ENCODE data around the gene TCERG1. TPM values are rescaled to one million over a fixed set of nuclear protein-coding genes. Genes with fewer than 3 reads are reported as not detected.

Gene TCERG1
- total RNA-seq, 1 donor from 2014 or later: 36.4 TPM

DNA sequence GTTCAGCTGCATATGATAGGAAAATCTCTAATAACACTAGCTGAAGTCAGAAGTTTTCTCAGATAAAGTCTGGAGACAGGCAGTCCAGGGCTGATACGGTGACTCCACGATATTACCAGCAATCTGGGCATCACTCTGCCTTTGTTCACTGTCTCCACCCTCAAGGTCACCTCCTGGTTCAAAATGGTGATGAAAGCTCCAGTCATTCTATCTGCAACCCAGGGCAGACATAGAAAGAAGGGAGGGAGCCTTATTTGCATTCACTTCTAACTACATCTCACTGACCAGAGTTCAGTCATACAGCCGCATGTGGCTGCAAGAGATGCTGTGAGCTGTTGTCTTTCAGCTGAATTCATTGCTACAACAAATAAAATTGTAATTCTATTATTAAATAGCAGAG is 91.3 kb downstream of the TCERG1 start:
- TF ChIP-seq, protein P1, sequence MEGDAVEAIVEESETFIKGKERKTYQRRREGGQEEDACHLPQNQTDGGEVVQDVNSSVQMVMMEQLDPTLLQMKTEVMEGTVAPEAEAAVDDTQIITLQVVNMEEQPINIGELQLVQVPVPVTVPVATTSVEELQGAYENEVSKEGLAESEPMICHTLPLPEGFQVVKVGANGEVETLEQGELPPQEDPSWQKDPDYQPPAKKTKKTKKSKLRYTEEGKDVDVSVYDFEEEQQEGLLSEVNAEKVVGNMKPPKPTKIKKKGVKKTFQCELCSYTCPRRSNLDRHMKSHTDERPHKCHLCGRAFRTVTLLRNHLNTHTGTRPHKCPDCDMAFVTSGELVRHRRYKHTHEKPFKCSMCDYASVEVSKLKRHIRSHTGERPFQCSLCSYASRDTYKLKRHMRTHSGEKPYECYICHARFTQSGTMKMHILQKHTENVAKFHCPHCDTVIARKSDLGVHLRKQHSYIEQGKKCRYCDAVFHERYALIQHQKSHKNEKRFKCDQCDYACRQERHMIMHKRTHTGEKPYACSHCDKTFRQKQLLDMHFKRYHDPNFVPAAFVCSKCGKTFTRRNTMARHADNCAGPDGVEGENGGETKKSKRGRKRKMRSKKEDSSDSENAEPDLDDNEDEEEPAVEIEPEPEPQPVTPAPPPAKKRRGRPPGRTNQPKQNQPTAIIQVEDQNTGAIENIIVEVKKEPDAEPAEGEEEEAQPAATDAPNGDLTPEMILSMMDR (IDR thresholded peaks at IDR 0.05): no peak
- no peaks in the 10 kb centered on the region for H3K4me1 ChIP-seq
- no peaks in the 10 kb centered on the region for H3K36me3 ChIP-seq
- no peak for DNase-seq
- H3K27me3 ChIP-seq (ENCODE audit: low read depth): no peaks in the 10 kb centered on the region
- intact Hi-C loops (cut with DNase I): loop anchor here (10.0 kb wide), 1 partner anchor 426 kb away; no protein-coding TSS in a partner anchor
- no peaks in the 10 kb centered on the region for H3K9me3 ChIP-seq
- no peak overlapping the region for H3K4me3 ChIP-seq
- no peak for ATAC-seq
- no peak overlapping the region for H3K27ac ChIP-seq

GRCh38 chr5:146539973-146540372 is 92.8 kb downstream of the TCERG1 start:
- Histone ChIP-seq H3K36me3 (no peaks in the 10 kb centered on the region), H3K9me3 (no peaks in the 10 kb centered on the region), H3K27me3 (ENCODE audit: low read depth) (no peaks in the 10 kb centered on the region), H3K27ac (no peak overlapping the region), H3K4me1 (no peaks in the 10 kb centered on the region), H3K4me3 (no peak overlapping the region)
- intact Hi-C loops (cut with DNase I): loop anchor here (10.0 kb wide), 1 partner anchor 425 kb away; no protein-coding TSS in a partner anchor
- TF ChIP-seq, protein P1 (IDR thresholded peaks at IDR 0.05): no peak
- DNase-seq (no peak), ATAC-seq (no peak)

DNA sequence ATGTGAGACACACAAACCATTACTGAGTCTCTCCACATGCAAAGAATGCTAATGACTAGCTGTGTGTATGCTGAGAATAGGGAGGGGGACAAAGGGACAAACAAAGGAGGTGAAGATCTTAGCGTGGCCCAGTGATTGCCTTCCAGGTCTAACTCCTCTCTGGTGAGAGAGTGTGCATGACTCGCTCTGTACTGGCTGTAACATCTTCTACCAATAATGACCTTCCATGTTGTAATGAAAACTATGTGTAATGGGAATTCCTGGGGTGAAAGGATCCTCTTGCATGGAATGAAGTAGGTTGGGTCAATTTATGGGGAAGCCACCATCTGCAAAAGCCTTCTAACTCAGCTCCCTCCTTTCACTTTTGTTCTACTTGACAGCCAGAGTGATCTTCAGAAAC is 93.3 kb downstream of the TCERG1 start:
- H3K27me3 ChIP-seq (ENCODE audit: low read depth): no peaks in the 10 kb centered on the region
- TF ChIP-seq, protein P1 (IDR thresholded peaks at IDR 0.05): no peak
- intact Hi-C loops (cut with DNase I): no loop called here

DNA sequence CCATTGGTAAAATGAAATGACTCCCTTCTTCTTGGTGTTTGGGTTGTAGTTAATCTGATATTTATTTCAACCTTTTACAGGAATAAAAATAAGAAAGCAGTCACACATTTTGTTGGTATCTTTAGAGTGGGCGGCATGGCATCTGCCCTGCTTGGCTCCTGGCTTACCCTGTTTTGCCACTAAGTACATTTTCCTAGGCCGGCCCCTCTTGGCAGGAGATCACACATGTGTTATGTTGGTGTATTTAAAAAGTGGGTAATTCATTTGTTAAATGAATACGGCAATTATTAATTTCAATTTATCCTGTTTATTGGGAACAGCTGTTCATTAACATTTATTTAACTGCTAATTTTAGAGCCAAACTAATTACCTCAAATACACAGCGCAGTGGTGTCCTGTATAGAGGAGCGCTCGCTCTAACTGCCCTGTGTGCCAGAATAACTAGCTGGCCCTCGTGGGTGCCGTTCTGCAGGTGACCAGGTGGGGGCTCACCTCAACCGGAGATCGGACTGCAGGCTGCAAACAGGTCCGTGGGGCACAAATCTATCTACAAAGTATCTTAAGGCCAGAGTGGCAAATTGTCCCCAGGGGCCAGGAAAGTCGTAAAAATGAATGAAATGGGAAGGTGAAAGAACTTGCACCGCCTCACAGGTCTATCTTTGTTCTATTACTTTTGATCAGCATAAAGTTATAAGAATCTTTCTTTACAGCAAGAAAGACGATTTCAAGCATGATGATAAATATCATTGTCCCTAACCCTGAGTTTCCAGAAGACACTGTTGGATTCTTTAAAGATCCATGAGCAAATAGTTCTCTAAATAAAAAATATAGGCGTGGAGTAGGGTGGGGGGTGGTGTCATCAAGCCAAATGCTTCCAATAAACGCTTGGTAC is 95.1 kb downstream of the TCERG1 start:
- ATAC-seq: peak; percentile 87 to 91
- DNase-seq: peak; percentile 59
- H3K4me3 ChIP-seq: no peak overlapping the region
- H3K27ac ChIP-seq: no peak overlapping the region
- no peaks in the 10 kb centered on the region for H3K9me3 ChIP-seq
- TF ChIP-seq, protein P1 (IDR thresholded peaks at IDR 0.05): peak; percentile 76
- H3K27me3 ChIP-seq (ENCODE audit: low read depth): no peaks in the 10 kb centered on the region
- intact Hi-C loops (cut with DNase I): no loop called here
- H3K36me3 ChIP-seq: no peaks in the 10 kb centered on the region
- H3K4me1 ChIP-seq: no peaks in the 10 kb centered on the region

More for the DNA sequence above, 93.3 kb downstream of the TCERG1 start:
- Histone ChIP-seq H3K9me3 (no peaks in the 10 kb centered on the region), H3K36me3 (no peaks in the 10 kb centered on the region), H3K4me3 (no peak overlapping the region), H3K27ac (no peak overlapping the region), H3K4me1 (no peaks in the 10 kb centered on the region)
- no peak for ATAC-seq
- no peak for DNase-seq

DNA sequence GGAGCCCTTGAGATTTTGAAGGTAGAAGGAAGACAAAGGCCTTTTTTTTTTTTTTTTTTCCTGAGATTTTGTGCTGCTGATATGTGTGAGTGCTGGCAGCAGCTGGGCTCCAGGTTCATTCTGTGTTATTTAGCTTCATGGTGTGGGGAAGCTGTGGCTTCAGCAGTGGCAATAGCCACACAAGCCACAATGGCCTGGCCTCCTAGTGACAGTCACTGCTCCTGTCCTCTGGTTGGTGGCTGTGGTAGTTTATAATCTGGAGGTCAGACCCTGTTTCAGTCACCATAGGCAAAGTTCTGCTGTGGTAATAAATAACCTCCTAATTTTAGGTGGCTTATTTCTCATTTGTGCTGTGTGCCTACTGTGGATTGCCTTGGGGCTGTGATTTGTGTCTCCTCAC is 97.1 kb downstream of the TCERG1 start:
- no peak for DNase-seq
- TF ChIP-seq, protein P1 (IDR thresholded peaks at IDR 0.05): no peak
- intact Hi-C loops (cut with DNase I): no loop called here

More for the DNA sequence above, 97.1 kb downstream of the TCERG1 start:
- H3K27me3 ChIP-seq (ENCODE audit: low read depth): no peaks in the 10 kb centered on the region
- no peaks in the 10 kb centered on the region for H3K9me3 ChIP-seq
- H3K4me3 ChIP-seq: no peak overlapping the region
- no peak overlapping the region for H3K27ac ChIP-seq
- no peak for ATAC-seq
- H3K36me3 ChIP-seq: no peaks in the 10 kb centered on the region
- H3K4me1 ChIP-seq: no peaks in the 10 kb centered on the region
